ENCODE data around the gene FGF12.

DNA sequence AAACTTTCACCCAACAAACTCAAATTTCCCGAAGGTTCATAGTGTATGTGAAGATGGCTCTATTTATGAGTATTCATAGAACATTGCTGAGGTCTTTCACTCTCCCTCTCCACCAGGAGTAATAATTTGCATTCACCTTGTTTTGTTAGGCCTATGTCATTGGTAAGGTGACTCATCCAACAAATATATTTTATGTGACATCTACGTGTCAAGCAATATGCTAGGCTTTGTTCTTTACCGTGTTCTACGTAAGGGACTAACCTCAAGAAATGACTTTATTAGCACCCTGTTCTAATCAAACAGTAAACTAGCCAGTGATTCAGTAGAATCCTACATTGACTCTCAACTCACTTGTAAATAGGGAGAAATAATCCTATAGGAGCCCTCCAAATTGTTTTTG is 334.4 kb downstream of the FGF12 start:
- TF ChIP-seq, protein P1, sequence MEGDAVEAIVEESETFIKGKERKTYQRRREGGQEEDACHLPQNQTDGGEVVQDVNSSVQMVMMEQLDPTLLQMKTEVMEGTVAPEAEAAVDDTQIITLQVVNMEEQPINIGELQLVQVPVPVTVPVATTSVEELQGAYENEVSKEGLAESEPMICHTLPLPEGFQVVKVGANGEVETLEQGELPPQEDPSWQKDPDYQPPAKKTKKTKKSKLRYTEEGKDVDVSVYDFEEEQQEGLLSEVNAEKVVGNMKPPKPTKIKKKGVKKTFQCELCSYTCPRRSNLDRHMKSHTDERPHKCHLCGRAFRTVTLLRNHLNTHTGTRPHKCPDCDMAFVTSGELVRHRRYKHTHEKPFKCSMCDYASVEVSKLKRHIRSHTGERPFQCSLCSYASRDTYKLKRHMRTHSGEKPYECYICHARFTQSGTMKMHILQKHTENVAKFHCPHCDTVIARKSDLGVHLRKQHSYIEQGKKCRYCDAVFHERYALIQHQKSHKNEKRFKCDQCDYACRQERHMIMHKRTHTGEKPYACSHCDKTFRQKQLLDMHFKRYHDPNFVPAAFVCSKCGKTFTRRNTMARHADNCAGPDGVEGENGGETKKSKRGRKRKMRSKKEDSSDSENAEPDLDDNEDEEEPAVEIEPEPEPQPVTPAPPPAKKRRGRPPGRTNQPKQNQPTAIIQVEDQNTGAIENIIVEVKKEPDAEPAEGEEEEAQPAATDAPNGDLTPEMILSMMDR (IDR thresholded peaks at IDR 0.05), result no peak
- no peak for TF ChIP-seq POLR2A (IDR thresholded peaks at IDR 0.05)
